HEK293T (cell line): ENCODE results near the gene DNM1L.

Experiments used
- CTCF ChIA-PET: fragments of 350-600 bp; formaldehyde crosslinking; extraction: SDS; loops from one replicate; lab custom pipeline; 2021; ENCODE audit warnings: antibody characterized with exemption, inconsistent platforms; lab: Yijun Ruan, JAX
- POLR2A ChIA-PET: fragments of 350-600 bp; formaldehyde crosslinking; extraction: SDS; loops from one replicate; lab custom pipeline; 2020; ENCODE audit warnings: antibody characterized with exemption, inconsistent platforms; lab: Yijun Ruan, JAX
- DNase-seq: peaks from one replicate; pipeline ENCODE4 v3.0.0; 2012; ENCODE audit warnings: mixed read lengths; ENCODE audit errors: extremely low spot score
- ARNT ChIP-seq: fragments of 450-650 bp; IDR thresholded peaks from 2 replicates; pipeline ENCODE4 v1.6.1; 2017; ENCODE audit warnings: mild to moderate bottlenecking
- BHLHE40 ChIP-seq: fragments of 450-650 bp; IDR thresholded peaks from 2 replicates; pipeline ENCODE4 v1.6.1; 2016; ENCODE audit warnings: mild to moderate bottlenecking, moderate library complexity, borderline replicate concordance
- CTBP1 ChIP-seq: fragments of 450-650 bp; IDR thresholded peaks from 2 replicates; pipeline ENCODE4 v1.6.1; 2016; ENCODE audit warnings: borderline replicate concordance
- ELF4 ChIP-seq: fragments of 450-650 bp; IDR thresholded peaks from 2 replicates; pipeline ENCODE4 v1.6.1; 2017; ENCODE audit warnings: antibody characterized with exemption
- FOXA1 ChIP-seq: fragments of 450-650 bp; IDR thresholded peaks from 2 replicates; pipeline ENCODE4 v1.6.1; 2016; ENCODE audit warnings: mild to moderate bottlenecking
- FOXK2 ChIP-seq: fragments of 450-650 bp; IDR thresholded peaks from 2 replicates; pipeline ENCODE4 v1.6.1; 2016; ENCODE audit warnings: mild to moderate bottlenecking
- FOXM1 ChIP-seq: fragments of 450-650 bp; IDR thresholded peaks from 2 replicates; pipeline ENCODE4 v1.6.1; 2017; ENCODE audit warnings: mild to moderate bottlenecking, borderline replicate concordance
- HDGF ChIP-seq: fragments of 450-650 bp; IDR thresholded peaks from 2 replicates; pipeline ENCODE4 v1.6.1; 2017; ENCODE audit warnings: antibody characterized with exemption, borderline replicate concordance
- L3MBTL2 ChIP-seq: fragments of 450-650 bp; conservative IDR thresholded peaks from 2 replicates; pipeline ENCODE4 v1.6.1; 2016; ENCODE audit warnings: mild to moderate bottlenecking
- LEF1 ChIP-seq: fragments of 450-650 bp; IDR thresholded peaks from 2 replicates; pipeline ENCODE4 v1.6.1; 2017; ENCODE audit warnings: mild to moderate bottlenecking, borderline replicate concordance
- NFRKB ChIP-seq: fragments of 450-650 bp; IDR thresholded peaks from 2 replicates; pipeline ENCODE4 v1.6.1; 2016; ENCODE audit warnings: mild to moderate bottlenecking, moderate library complexity
- SP1 ChIP-seq: fragments of 450-650 bp; IDR thresholded peaks from 2 replicates; pipeline ENCODE4 v1.6.1; 2017
- SUZ12 ChIP-seq: fragments of 450-650 bp; IDR thresholded peaks from 2 replicates; pipeline ENCODE4 v1.6.1; 2016; ENCODE audit warnings: mild to moderate bottlenecking
- TARDBP ChIP-seq: fragments of 450-650 bp; IDR thresholded peaks from 2 replicates; pipeline ENCODE4 v1.6.1; 2016
- ZNF384 ChIP-seq: fragments of 450-650 bp; IDR thresholded peaks from 2 replicates; pipeline ENCODE4 v1.6.1; 2016
- TF ChIP-seq, protein P1 (sequence below): fragments of 450-650 bp; IDR thresholded peaks from 2 replicates; pipeline ENCODE4 v1.6.1; 2016

Gene DNM1L

DNA sequence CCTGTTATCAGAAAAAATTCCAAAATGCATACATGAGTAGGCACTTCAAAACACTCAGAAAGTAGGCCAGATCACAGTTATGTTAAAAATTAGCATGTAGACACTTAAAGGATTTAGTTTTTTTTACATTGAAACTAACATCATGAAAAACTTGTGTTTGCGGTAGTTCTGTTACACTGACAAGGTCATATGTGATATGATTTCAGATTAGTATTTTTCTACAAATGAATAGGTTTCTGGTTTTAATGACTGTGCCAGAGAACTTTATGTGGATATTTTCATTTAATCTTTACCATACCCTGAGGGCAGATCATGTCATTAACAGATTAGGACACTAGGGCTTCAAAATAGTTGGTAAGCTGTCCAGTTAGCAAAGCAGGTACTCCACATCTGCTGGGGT is 55.9 kb downstream of the DNM1L start:
- ChIA-PET POLR2A (no interaction called here), CTCF (no interaction called here)
- no peak for DNase-seq
- TF ChIP-seq FOXK2, result no peak
- no peak for TF ChIP-seq FOXA1
- TF ChIP-seq, protein P1, sequence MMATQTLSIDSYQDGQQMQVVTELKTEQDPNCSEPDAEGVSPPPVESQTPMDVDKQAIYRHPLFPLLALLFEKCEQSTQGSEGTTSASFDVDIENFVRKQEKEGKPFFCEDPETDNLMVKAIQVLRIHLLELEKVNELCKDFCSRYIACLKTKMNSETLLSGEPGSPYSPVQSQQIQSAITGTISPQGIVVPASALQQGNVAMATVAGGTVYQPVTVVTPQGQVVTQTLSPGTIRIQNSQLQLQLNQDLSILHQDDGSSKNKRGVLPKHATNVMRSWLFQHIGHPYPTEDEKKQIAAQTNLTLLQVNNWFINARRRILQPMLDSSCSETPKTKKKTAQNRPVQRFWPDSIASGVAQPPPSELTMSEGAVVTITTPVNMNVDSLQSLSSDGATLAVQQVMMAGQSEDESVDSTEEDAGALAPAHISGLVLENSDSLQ, result no peak
- TF ChIP-seq ZNF384, result no peak
- TF ChIP-seq CTBP1, result no peak
- TF ChIP-seq BHLHE40, result no peak
- TF ChIP-seq ELF4, result no peak
- no peak for TF ChIP-seq NFRKB
- no peak for TF ChIP-seq HDGF
- no peak for TF ChIP-seq SP1
- TF ChIP-seq L3MBTL2, result no peak
- no peak for TF ChIP-seq SUZ12
- TF ChIP-seq ARNT, result no peak
- no peak for TF ChIP-seq LEF1
- TF ChIP-seq TARDBP, result no peak
- TF ChIP-seq FOXM1, result no peak

DNA sequence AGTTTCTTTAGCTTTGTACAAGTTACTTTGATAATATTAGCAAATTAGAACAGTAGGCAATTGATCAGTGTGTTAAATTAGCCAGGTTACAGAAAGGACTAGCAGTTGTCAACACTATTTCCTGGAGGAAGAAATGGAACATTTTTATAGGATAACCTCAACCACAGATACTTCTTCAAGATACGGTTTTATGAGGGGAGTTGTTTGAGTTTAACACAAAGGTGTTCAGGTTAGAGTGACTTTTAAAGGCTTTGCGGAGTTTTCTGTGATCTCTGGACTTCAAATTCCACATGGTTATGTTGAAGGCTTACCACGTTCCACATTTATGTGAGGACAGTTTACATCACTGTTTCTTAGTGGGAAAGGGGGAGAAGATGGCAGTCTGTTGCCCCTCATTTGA is 57.3 kb downstream of the DNM1L start:
- DNase-seq, result no peak
- POLR2A ChIA-PET, result no interaction called here
- CTCF ChIA-PET, result no interaction called here
- TF ChIP-seq ARNT (no peak), FOXK2 (no peak), L3MBTL2 (no peak), CTBP1 (no peak), FOXA1 (no peak), FOXM1 (no peak), ELF4 (no peak), ZNF384 (no peak), NFRKB (no peak), SUZ12 (no peak), SP1 (no peak)
- TF ChIP-seq, protein P1, result no peak

GRCh38 chr12:32737715-32738114 is 58.6 kb downstream of the DNM1L start:
- ChIA-PET CTCF (no interaction called here), POLR2A (no interaction called here)
- DNase-seq, result no peak
- TF ChIP-seq SP1, result no peak
- no peak for TF ChIP-seq ARNT
- TF ChIP-seq FOXK2, result no peak
- TF ChIP-seq FOXA1, result no peak
- TF ChIP-seq CTBP1, result no peak
- no peak for TF ChIP-seq BHLHE40
- TF ChIP-seq HDGF, result no peak
- no peak for TF ChIP-seq FOXM1
- TF ChIP-seq TARDBP, result no peak
- no peak for TF ChIP-seq LEF1
- TF ChIP-seq, protein P1, result no peak

DNA sequence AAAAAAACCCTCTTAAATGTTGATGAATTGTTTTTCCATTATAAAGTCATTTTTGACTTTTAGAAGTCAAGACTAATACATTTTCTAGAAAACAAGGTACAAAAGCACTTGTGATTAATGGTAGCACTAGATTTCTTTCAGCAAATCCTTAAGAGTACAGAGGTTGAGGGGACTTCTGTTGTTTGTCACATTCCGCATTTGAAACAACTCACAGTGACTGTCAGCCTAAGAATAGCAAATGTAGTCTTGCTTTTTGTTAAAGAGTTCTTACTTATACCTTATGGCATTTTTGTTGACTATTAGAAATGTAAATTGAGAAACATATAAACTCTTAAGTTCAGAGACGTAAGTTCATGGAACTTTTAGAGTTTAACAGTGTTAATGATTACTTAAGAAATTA is 60.2 kb downstream of the DNM1L start:
- DNase-seq, result no peak
- CTCF ChIA-PET, result no interaction called here

GRCh38 chr12:32742133-32742532 is 63.0 kb downstream of the DNM1L start:
- POLR2A ChIA-PET, result no interaction called here
- no peak for TF ChIP-seq HDGF
- no peak for TF ChIP-seq LEF1
- TF ChIP-seq FOXK2, result no peak
- TF ChIP-seq ARNT, result no peak
- no peak for TF ChIP-seq FOXA1
- TF ChIP-seq ZNF384, result no peak
- no peak for TF ChIP-seq TARDBP
- CTCF ChIA-PET, result no interaction called here
- no peak for DNase-seq

More for the DNA sequence above, 60.2 kb downstream of the DNM1L start:
- TF ChIP-seq HDGF (no peak), ZNF384 (no peak), NFRKB (no peak), ARNT (no peak), LEF1 (no peak), TARDBP (no peak), L3MBTL2 (no peak), FOXM1 (no peak), SP1 (no peak), FOXA1 (no peak), BHLHE40 (no peak), ELF4 (no peak), SUZ12 (no peak), CTBP1 (no peak), FOXK2 (no peak)
- TF ChIP-seq, protein P1, result no peak
- POLR2A ChIA-PET, result no interaction called here

GRCh38 chr12:32743264-32743663 is 64.2 kb downstream of the DNM1L start:
- DNase-seq, result no peak
- ChIA-PET POLR2A (interaction anchor here (1.4 kb wide), 1 partner anchor 12 kb away, joined by 4 read pairs; the partner anchor contains the start of gene YARS2), CTCF (interaction anchor here (1.5 kb wide), 1 partner anchor 12 kb away, joined by 5 read pairs; the partner anchor contains the start of gene YARS2)
- TF ChIP-seq FOXA1 (no peak), ARNT (no peak)
